ENCODE data around the gene METTL3. TPM values are rescaled to one million over a fixed set of nuclear protein-coding genes. Genes with fewer than 3 reads are reported as not detected.
"Not testable (repeated sequence)": the region's sequence is repeated elsewhere in the genome, so short reads cannot be mapped to it uniquely, and the experiment has no call there.

The METTL3 gene
- 73.2 and 76.5 TPM in 2 replicates for total RNA-seq

DNA sequence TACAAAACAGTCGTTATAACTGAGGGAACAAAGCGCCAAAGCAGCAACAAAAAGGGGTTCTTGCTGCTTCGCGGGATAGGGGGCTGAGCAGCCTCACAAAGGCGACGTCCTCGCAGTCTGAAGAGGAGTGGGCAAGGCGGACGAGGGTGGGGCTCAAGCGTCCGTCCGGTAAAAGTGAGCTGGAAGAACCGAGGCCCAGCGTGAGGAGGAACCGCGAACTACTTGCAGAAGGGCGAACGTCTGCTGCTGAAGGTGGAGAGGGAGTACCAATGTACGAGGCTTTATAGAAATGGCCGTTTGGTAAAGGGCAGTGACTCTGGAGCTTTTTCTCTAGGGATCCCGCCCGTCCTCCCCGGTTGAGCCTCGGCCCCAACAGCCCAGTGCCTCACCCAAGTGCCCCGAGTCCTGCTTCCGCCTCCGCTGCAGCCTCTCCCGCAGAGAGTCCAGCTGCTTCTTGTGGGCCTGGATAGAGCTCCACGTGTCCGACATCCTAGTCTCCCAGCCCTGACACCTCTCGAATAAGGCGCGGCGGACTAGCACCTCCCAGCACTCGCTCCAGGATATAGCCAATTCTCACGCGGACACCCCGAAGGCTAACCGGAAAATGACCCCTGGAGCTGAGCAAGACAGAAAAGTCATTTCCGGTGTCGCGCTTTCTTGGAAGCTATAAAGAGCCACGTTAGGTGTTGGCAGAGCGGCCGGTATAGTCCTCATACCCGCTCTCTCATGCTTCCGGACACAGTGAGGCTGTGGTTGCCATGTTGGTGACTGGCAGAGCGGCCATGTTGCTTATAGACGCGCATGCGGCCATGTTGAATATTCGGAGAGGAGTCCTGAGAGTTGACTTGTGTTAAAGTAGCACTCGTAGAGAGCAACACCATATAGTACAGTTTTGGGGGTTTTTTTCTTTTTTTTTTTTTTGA, at the start of gene METTL3:
Gene METTL3, minus strand, starts transcription at position 606 of the 923 bp plus-strand sequence. Its CDS starts 117 bp downstream, at position 489.
- intact Hi-C loops (cut with micrococcal nuclease), result loop anchor here (1.0 to 2.0 kb wide), 6 partner anchors 34 to 242 kb away; partner anchors contain the start of genes CHD8, HNRNPC, SUPT16H and TOX4

GRCh38 chr14:21558703-21559170, 47.6 kb upstream of the METTL3 start:
- intact Hi-C loops (cut with micrococcal nuclease), result no loop called here

DNA sequence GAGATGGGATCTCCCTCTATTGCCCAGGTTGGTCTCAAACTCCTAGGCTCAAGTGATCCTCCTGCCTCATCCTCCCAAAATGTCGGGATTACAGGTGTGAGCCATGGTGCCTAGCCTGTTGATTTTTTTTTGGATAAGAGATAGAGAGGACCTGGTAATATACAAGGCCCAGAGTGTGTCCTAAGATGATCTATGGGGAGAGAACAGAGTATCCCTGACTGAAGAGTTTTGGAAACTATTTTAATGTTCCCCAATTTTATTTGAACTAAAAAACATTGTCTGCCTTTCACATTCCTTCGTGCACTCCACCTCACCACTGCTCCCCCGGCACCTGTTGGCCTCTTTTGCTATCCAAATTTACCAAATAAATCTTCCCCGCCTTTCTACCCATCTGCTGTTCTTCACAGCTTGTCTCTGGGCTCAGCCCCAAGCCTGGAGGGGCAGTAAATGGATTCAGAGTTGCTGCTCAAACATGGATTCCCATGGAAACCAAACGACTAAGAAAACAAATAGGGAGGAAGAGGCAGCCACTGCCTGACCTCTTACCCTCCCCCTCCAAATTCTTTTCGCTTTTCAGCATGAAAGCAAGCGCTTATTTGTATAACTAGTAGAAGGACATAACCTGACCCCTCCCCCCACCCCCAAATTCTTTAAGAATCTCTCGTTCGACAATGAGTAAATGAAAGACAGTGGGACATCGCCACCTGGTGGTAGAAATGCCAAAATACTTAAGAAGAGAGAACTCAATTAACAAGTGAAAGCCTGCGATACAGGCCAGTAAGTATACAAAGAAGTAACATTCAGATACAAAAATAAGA, 46.2 kb upstream of the METTL3 start:
- intact Hi-C loops (cut with micrococcal nuclease), result loop anchor here (1.0 to 2.0 kb wide), 5 partner anchors 46 to 464 kb away; partner anchors contain the start of genes CHD8, METTL3 and SUPT16H

DNA sequence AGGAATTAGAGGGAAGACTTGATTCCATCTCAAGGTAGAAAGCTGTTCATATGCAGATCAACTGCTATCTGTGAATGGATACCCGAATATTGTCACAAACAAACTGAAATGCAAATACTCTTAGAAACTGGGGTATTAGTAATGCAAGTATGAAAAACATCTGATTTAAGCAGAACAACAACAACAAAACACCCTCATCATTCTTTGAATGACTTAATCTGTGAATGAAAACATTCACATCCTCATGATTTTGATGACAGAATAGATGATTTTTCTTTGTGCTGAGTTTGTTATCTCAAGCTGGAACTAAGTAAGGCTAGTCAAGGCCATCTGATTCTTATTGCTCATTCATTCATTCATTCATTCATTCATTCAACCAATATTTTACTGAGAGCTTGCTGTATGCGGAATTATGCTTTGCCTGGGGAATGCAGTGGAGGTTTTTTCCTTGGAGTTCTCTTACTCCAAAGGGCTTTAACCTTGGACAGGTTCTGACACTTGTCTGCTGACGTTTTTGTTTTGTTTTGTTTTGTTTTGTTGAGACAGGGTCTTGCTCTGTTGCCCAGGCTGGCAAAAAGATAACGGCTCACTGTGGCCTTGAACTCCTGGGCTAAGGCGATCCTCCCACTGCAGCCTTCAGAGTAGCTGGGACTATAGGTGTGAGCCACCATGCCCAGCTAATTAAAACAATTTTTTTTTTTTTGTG, 45.4 kb upstream of the METTL3 start:
- intact Hi-C loops (cut with micrococcal nuclease), result loop anchor here (1.0 to 2.0 kb wide), 5 partner anchors 45 to 464 kb away; partner anchors contain the start of genes CHD8, METTL3 and SUPT16H

DNA sequence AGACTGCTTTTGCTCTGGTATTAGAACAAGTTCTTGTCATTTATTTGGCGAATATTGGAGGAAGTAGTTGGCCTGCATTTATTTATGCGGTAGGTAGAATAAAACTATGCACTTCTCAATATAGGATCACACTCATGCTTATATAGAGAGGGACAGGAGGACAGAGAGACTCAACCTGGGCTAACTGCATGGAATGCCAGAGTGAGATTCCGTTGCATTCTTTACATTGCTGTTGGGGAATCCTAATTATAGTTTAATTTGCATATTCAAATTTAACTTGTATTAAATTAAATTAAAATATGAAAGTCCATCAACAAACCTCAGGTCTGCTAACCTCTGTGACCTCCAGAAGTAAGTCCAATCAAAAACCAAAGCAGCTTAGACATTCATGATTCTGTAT, 42.1 kb upstream of the METTL3 start:
- intact Hi-C loops (cut with micrococcal nuclease), result no loop called here

- intact Hi-C loops (cut with micrococcal nuclease), result not testable (repeated sequence)
Observed at GRCh38 chr14:21544588-21544987, 33.4 kb upstream of the METTL3 start.

DNA sequence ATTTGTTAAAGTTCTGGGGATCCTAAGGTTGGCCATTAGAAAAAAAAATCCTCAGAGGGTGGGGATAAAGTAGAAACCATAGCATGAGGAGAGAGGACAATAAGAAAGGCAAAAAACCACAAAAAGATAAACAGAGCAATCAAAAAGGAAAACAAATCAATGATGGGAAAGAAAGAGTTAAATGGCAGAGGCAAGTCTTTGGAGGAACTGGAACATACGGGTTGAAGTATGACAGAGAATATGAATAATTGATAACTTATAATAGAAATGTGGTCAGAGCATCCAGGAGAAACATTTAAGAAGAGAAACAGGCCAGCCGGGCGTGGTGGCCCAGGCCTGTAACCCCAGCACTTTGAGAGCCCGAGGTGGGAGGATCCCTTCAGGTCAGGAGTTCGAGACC, 32.8 kb upstream of the METTL3 start:
- intact Hi-C loops (cut with micrococcal nuclease), result no loop called here

- intact Hi-C loops (cut with micrococcal nuclease), result no loop called here
Observed at GRCh38 chr14:21543521-21543960, 32.4 kb upstream of the METTL3 start.

DNA sequence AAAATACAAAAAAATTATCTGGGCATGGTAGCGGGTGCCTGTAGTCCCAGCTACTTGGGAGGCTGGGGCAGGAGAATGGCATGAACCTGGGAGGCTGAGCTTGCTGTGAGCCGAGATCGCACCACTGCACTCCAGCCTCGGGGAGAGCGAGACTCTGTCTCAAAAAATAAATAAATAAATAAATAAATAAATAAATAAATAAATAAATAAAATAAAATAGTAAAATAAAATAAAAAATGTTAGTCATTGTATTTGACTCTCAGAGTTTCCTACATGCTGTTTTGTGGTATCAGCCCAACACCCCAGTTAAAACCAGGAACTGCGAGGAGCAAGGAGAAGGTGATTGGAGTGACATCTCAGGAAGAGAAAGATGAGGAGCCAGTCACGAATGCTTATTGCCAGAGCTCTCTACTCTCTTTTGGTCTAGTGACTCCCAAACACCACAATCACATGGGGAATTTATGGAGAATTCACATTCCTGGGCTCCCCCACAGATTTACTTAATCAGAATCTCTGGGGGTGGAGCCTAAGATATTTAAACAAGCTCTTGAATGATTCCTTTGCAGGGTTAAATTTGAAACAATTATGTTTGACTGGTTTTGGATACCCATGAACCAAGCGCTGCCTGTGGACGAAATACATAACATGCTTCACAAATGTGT, 30.4 kb upstream of the METTL3 start:
- intact Hi-C loops (cut with micrococcal nuclease), result no loop called here

DNA sequence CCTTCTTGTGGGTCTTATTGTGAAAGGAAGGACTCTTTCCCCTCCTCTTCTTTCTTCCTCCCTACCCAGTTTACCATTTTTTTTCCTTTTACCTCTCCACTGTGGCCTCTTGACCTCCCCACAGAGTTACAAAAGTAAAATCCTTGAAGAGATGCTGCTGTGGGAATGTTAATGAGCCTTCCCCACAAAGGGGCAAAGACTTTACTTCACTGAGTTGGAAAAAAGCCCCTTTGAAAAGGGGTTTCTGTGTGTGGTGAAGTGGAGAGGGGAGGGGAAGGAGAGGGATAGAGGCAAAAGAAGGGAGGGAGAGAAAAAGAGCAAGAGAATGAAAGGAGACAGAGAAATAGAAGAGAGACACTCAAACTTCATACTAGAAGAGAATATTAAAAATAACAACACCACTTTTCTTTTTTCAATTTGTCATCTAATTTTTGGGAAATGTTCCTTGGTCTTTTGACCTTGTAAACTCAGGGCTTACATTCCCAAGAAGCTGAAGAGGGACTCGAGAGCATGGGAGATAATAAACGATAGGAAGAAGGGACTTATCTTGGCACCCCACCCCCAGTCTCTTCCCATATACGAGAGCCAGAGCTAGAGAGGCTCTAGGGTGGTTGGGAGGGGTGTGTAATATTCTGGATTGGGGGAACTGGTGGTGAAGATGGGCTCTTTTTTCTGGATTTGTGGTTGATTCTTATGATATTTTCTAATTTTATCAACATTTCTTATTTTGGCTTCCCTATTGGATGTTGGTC, 28.2 kb upstream of the METTL3 start:
- intact Hi-C loops (cut with micrococcal nuclease), result no loop called here

DNA sequence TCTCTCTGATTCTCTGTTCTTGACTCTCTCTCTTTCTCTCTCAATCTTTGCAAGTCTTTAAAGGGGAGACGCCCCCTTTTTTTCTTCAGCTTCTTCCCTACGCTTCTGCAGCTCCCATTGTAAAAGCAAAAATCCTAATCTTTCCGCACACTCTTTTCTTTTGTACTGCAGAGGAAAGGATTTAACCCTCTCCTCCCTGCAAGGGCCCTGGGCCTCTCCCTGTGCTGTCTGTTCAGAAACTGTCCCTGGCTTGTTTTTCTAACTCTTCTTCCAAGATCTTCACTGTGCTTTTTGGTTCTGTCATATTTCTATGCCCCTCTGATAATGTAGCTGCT, 25.9 kb upstream of the METTL3 start:
- intact Hi-C loops (cut with micrococcal nuclease), result no loop called here

GRCh38 chr14:21536418-21537089, 25.4 kb upstream of the METTL3 start:
- intact Hi-C loops (cut with micrococcal nuclease), result no loop called here

DNA sequence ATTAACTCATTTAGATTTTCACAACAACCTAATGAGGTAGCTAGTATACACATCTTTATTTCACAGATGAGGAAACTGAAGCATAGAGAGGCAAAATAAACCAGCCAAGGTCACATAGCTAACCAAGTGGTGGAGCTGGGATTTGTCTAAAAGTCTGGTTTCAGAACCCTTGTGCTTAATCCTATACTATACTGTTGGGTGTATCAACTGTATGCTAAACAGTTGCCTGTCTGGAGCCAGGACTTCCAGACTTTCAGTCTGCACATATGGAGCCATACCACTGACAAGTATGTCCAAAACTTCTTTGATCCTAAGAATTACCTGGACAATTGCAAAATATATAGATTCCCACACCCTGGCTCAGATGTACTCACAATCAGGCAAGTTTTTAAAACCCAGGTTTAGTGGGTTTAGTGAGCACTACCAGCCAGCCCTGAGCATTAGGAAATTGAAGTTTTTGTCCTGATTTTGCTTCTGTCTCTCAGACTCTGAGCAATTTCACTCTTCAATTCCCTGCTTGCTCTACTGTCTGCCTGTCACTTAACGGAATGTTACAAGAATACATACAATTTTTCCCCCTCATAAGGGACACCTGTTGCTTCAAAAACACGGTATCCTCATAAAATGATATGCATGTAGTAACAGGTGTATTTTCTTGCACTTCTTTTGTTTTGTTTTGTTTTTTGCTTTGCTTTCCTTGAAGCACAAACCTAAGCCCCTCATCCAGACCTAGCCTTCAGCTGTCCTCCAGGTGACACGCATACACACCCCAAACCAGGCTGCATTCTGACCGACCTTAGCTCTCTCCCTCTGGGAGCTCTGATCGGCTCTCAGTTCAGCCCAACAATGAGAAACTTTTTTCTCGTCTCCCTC, 24.6 kb upstream of the METTL3 start:
- intact Hi-C loops (cut with micrococcal nuclease), result no loop called here

GRCh38 chr14:21534576-21534975, 23.4 kb upstream of the METTL3 start:
- intact Hi-C loops (cut with micrococcal nuclease), result no loop called here

DNA sequence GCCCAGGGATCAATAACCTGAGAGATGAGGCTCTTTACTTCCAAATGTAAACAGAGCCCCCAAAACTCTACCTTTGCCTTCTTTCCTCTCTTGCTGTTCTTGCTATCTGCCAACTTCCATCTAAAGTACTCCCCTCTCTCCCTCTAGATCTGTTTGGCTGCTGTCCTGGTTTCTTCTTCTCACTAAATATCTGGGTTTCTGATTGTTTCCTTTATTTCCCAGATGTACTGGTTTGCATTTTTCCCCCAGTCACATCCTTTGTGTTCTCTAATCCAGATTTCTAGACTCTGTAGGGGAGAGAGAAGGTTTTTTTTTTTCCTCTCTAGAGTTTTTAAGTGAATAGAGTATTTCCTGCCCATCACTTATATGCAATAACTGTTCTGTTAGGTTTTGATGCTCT, 22.2 kb upstream of the METTL3 start:
- intact Hi-C loops (cut with micrococcal nuclease), result no loop called here

GRCh38 chr14:21529515-21529914, 18.4 kb upstream of the METTL3 start:
- intact Hi-C loops (cut with micrococcal nuclease), result no loop called here

- intact Hi-C loops (cut with micrococcal nuclease), result no loop called here
Observed at GRCh38 chr14:21528381-21529348, 17.5 kb upstream of the METTL3 start.
